ENCODE results near the gene CDK18.

DNA sequence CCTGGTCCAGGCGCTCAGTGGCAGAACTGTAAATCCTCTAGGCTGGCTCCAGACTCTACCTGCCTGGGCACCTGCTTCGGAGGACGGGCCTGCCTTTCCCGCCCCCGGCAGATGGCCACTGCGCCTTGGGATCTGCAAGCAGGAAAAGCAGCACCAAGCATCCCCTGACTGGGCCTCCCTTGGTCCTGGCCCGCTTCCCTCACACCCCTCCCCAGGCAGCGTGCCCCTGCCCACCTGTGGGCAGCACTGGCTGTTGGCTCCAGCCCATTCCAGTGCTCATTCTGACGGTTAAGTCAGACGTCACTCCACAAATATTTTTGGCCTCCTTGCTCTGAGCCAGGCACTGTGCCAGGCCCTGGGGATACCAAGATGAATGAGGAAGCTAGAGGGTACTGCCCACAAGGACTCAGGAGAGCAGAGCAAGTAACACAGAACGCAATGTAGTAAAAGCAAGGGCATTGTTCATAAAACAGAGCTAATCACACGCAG, 26.7 kb upstream of the CDK18 start:
- TF ChIP-seq, protein P1, sequence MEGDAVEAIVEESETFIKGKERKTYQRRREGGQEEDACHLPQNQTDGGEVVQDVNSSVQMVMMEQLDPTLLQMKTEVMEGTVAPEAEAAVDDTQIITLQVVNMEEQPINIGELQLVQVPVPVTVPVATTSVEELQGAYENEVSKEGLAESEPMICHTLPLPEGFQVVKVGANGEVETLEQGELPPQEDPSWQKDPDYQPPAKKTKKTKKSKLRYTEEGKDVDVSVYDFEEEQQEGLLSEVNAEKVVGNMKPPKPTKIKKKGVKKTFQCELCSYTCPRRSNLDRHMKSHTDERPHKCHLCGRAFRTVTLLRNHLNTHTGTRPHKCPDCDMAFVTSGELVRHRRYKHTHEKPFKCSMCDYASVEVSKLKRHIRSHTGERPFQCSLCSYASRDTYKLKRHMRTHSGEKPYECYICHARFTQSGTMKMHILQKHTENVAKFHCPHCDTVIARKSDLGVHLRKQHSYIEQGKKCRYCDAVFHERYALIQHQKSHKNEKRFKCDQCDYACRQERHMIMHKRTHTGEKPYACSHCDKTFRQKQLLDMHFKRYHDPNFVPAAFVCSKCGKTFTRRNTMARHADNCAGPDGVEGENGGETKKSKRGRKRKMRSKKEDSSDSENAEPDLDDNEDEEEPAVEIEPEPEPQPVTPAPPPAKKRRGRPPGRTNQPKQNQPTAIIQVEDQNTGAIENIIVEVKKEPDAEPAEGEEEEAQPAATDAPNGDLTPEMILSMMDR (IDR thresholded peaks at IDR 0.05) = no peak
- no peak for TF ChIP-seq POLR2A (IDR thresholded peaks at IDR 0.05)
